Vagina (tissue), 2 donors: Measurements from ENCODE around the gene MSLN. TPM values are rescaled to one million over a fixed set of nuclear protein-coding genes. Genes with fewer than 3 reads are reported as not detected.
"Not testable (repeated sequence)": the region's sequence is repeated elsewhere in the genome, so short reads cannot be mapped to it uniquely, and the experiment has no call there.

Experiments used
- DNase-seq, 2 donors: peaks; one replicate each; pipeline ENCODE4 v3.0.0-alpha.2; 2017; ENCODE audit errors: extremely low spot score in 2 of 2
- H3K27ac ChIP-seq: fragments of 200-600 bp; sonication (generic); one replicate; pipeline ENCODE4 v1.5.1; 2019
- H3K27me3 ChIP-seq: fragments of 200-600 bp; sonication (generic); one replicate; pipeline ENCODE4 v1.5.1; 2019
- H3K36me3 ChIP-seq, 2 donors: fragments of 200-600 bp; sonication (generic); one replicate each; pipeline ENCODE4 v1.5.1; 2017 to 2019
- H3K4me1 ChIP-seq: fragments of 200-600 bp; sonication (generic); one replicate; pipeline ENCODE4 v1.5.1; 2019
- H3K4me3 ChIP-seq, 2 donors: fragments of 200-600 bp; sonication (generic); 1 replicate in 1 of 2; 2 replicates in 1 of 2; pipeline ENCODE4 v1.5.1; 2016 to 2019
- H3K9me3 ChIP-seq: fragments of 200-600 bp; sonication (generic); one replicate; pipeline ENCODE4 v1.5.1; 2019
- POLR2A ChIP-seq, 2 donors: fragments of 450-650 bp; IDR thresholded peaks; one replicate each; pipeline ENCODE4 v1.6.1; 2017; ENCODE audit warnings: antibody characterized with exemption in 2 of 2, mild to moderate bottlenecking in 2 of 2, moderate library complexity in 2 of 2
- POLR2AphosphoS5 ChIP-seq, 2 donors: sonication (generic); formaldehyde crosslinking; IDR thresholded peaks; one replicate each; pipeline ENCODE4 v1.9.0; 2017; ENCODE audit warnings: antibody characterized with exemption in 2 of 2, mild to moderate bottlenecking in 2 of 2, low read depth in 1 of 2; ENCODE audit not compliant: insufficient read depth in 1 of 2
- intact Hi-C: fragments of 100-400 bp; cut with DNase I; formaldehyde crosslinking; loops from one replicate; pipeline ENCODE4 v1.15.1; 2023
- total RNA-seq: library from RNA; depleted of rRNA; stranded (reverse); fragments of >200 nt; gene quantifications from one replicate; pipeline ENCODE4 v1.2.3, GENCODE V29; 2016
- TF ChIP-seq, protein P1 (sequence below), 3 experiments: fragments of 450-650 bp in 2 of 3; fragments of 200-600 bp in 1 of 3; sonication (generic) in 1 of 3; IDR thresholded peaks; one replicate each; pipeline ENCODE4 v1.5.1; 2017 to 2019; ENCODE audit warnings: antibody characterized with exemption in 3 of 3, mild to moderate bottlenecking in 2 of 3, moderate library complexity in 2 of 3

The MSLN gene
- total RNA-seq, 1 donor from 2014 or later = not detected

GRCh38 chr16:747978-748746, 12.4 kb upstream of the MSLN start:
- Histone ChIP-seq H3K4me3 (no peak overlapping the region), H3K36me3 (no peaks in the 10 kb centered on the region), H3K4me1 (no peaks in the 10 kb centered on the region), H3K27ac (no peak overlapping the region), H3K27me3 (no peaks in the 10 kb centered on the region), H3K9me3 (no peaks in the 10 kb centered on the region)
- no peak for TF ChIP-seq POLR2AphosphoS5 (IDR thresholded peaks at IDR 0.05; ENCODE audit: insufficient read depth in 1 of 2, low read depth in 1 of 2)
- no peak for TF ChIP-seq POLR2A (IDR thresholded peaks at IDR 0.05)
- TF ChIP-seq, protein P1, sequence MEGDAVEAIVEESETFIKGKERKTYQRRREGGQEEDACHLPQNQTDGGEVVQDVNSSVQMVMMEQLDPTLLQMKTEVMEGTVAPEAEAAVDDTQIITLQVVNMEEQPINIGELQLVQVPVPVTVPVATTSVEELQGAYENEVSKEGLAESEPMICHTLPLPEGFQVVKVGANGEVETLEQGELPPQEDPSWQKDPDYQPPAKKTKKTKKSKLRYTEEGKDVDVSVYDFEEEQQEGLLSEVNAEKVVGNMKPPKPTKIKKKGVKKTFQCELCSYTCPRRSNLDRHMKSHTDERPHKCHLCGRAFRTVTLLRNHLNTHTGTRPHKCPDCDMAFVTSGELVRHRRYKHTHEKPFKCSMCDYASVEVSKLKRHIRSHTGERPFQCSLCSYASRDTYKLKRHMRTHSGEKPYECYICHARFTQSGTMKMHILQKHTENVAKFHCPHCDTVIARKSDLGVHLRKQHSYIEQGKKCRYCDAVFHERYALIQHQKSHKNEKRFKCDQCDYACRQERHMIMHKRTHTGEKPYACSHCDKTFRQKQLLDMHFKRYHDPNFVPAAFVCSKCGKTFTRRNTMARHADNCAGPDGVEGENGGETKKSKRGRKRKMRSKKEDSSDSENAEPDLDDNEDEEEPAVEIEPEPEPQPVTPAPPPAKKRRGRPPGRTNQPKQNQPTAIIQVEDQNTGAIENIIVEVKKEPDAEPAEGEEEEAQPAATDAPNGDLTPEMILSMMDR (IDR thresholded peaks at IDR 0.05) = no peak
- intact Hi-C loops = no loop called here
- DNase-seq = no peak

GRCh38 chr16:749010-749409, 11.5 kb upstream of the MSLN start:
- H3K27ac ChIP-seq = no peak overlapping the region
- DNase-seq = no peak
- intact Hi-C loops = no loop called here
- H3K4me1 ChIP-seq = no peaks in the 10 kb centered on the region
- no peaks in the 10 kb centered on the region for H3K36me3 ChIP-seq
- H3K27me3 ChIP-seq = no peaks in the 10 kb centered on the region
- H3K9me3 ChIP-seq = no peaks in the 10 kb centered on the region
- no peak overlapping the region for H3K4me3 ChIP-seq
- TF ChIP-seq POLR2AphosphoS5 (IDR thresholded peaks at IDR 0.05; ENCODE audit: insufficient read depth in 1 of 2, low read depth in 1 of 2) (no peak), POLR2A (IDR thresholded peaks at IDR 0.05) (no peak)
- TF ChIP-seq, protein P1 (IDR thresholded peaks at IDR 0.05) = no peak

GRCh38 chr16:750485-750884, 10.0 kb upstream of the MSLN start:
- no peak overlapping the region for H3K27ac ChIP-seq
- intact Hi-C loops = no loop called here
- TF ChIP-seq POLR2AphosphoS5 (IDR thresholded peaks at IDR 0.05; ENCODE audit: insufficient read depth in 1 of 2, low read depth in 1 of 2) (no peak), POLR2A (IDR thresholded peaks at IDR 0.05) (no peak)
- TF ChIP-seq, protein P1 (IDR thresholded peaks at IDR 0.05) = no peak
- H3K36me3 ChIP-seq = no peaks in the 10 kb centered on the region
- H3K9me3 ChIP-seq = no peaks in the 10 kb centered on the region
- no peak for DNase-seq
- H3K27me3 ChIP-seq = no peaks in the 10 kb centered on the region
- no peaks in the 10 kb centered on the region for H3K4me1 ChIP-seq
- no peak overlapping the region for H3K4me3 ChIP-seq

DNA sequence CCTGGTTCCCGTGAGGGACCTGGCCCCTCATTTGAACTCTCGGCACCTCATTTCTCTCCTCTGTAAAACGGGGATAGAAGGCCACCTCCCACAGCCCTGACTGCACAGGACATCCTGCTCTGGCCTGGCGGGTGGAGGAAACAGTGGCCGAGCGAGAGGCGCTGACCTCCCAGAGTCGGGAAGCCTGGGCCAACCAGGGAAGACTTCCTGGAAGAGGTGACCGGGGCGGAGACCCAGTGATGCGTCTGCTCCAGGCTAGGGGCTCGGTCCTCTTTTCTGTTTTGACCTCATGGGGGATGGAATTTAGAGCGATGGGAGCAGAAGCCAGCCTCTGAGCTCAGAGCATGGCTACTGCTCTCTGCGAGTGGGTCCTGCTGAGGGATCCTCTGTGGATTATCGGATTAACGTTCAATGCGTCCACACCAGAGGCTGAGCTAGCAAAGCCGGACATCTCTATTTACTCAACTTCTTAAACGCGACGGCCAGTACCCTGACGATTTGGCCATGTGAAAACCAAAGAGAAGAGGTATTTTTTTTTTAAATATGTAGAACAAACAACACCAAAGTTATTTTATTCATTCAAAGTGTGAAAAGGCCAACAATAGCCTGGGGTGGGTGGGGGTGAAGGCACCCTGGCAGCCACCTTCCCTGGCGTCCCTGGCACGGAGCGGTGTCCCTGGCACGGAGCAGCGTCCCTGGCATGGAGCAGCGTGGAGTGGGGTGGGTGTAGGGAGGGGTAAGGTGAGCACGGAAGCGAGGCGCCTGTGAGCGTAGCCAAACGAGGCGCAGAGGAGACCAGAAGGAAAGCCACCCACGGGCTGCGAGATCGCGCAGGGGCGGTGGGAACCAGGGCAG, 9.2 kb upstream of the MSLN start:
- Histone ChIP-seq H3K36me3 (no peaks in the 10 kb centered on the region), H3K27ac (no peak overlapping the region), H3K4me1 (no peaks in the 10 kb centered on the region), H3K9me3 (no peaks in the 10 kb centered on the region), H3K4me3 (no peak overlapping the region), H3K27me3 (no peaks in the 10 kb centered on the region)
- intact Hi-C loops = no loop called here
- TF ChIP-seq POLR2A (IDR thresholded peaks at IDR 0.05) (no peak), POLR2AphosphoS5 (IDR thresholded peaks at IDR 0.05; ENCODE audit: insufficient read depth in 1 of 2, low read depth in 1 of 2) (no peak)
- TF ChIP-seq, protein P1 (IDR thresholded peaks at IDR 0.05) = no peak
- no peak for DNase-seq

- H3K4me3 ChIP-seq = no peak overlapping the region
- no peaks in the 10 kb centered on the region for H3K27me3 ChIP-seq
- no peaks in the 10 kb centered on the region for H3K9me3 ChIP-seq
- no peak overlapping the region for H3K27ac ChIP-seq
- H3K4me1 ChIP-seq = no peaks in the 10 kb centered on the region
- intact Hi-C loops = no loop called here
- no peak for TF ChIP-seq POLR2AphosphoS5 (IDR thresholded peaks at IDR 0.05; ENCODE audit: insufficient read depth in 1 of 2, low read depth in 1 of 2)
- DNase-seq = no peak
- H3K36me3 ChIP-seq = no peaks in the 10 kb centered on the region
Observed at GRCh38 chr16:752007-752312, 8.6 kb upstream of the MSLN start.

GRCh38 chr16:754121-754607, 6.4 kb upstream of the MSLN start:
- H3K4me1 ChIP-seq, intact Hi-C loops, H3K36me3 ChIP-seq, DNase-seq, H3K9me3 ChIP-seq, H3K27ac ChIP-seq, H3K4me3 ChIP-seq, H3K27me3 ChIP-seq: not testable (repeated sequence)
